Measurements from ENCODE around the gene C12orf56.

- TF ChIP-seq CTCF (IDR thresholded peaks at IDR 0.05; ENCODE audit: extremely low read depth in 1 of 2, insufficient read depth in 1 of 2, low read depth in 1 of 2, low read length in 2 of 2) = no peak
- no peak for TF ChIP-seq MYC (IDR thresholded peaks at IDR 0.05; ENCODE audit: low read depth, low read length)
- TF ChIP-seq POLR2AphosphoS5 (IDR thresholded peaks at IDR 0.05; ENCODE audit: insufficient read depth, low read depth, low read length) = no peak
- no peak for TF ChIP-seq MAX (IDR thresholded peaks at IDR 0.05; ENCODE audit: insufficient read depth, insufficient read length)
- TF ChIP-seq POLR2A (IDR thresholded peaks at IDR 0.05; ENCODE audit: low read depth, low read length) = no peak
- TF ChIP-seq EZH2 (IDR thresholded peaks at IDR 0.05; ENCODE audit: borderline replicate concordance, low read depth, low read length, severe bottlenecking) = no peak
- no peak for TF ChIP-seq JUN (IDR thresholded peaks at IDR 0.05; ENCODE audit: borderline replicate concordance, insufficient read depth, insufficient read length, low read depth)
- TF ChIP-seq FOS (IDR thresholded peaks at IDR 0.05; ENCODE audit: borderline replicate concordance, insufficient read depth, low read length) = no peak
Observed at GRCh38 chr12:64284256-64284655, 106.3 kb downstream of the C12orf56 start.
